Measurements from ENCODE around the gene ACOXL. TPM values are rescaled to one million over a fixed set of nuclear protein-coding genes. Genes with fewer than 3 reads are reported as not detected.
"Not testable (repeated sequence)": the region's sequence is repeated elsewhere in the genome, so short reads cannot be mapped to it uniquely, and the experiment has no call there.

Gene ACOXL
- total and polyA plus RNA-seq, 4 donors: 0.13 TPM; not detected in 3

GRCh38 chr2:110855841-110856240 is 123.5 kb downstream of the ACOXL start:
- H3K27me3 ChIP-seq (ENCODE audit: control insufficient read depth in 1 of 2, insufficient read depth in 2 of 2, low read length in 1 of 2); ATAC-seq (ENCODE audit: low FRiP score); H3K4me1 ChIP-seq (ENCODE audit: control insufficient read depth in 1 of 2, insufficient read depth in 2 of 2, low read length in 2 of 2); H3K9me3 ChIP-seq (ENCODE audit: control insufficient read depth, low read length); H3K27ac ChIP-seq (ENCODE audit: low read depth in 1 of 2, low read length in 2 of 2); H3K4me3 ChIP-seq (ENCODE audit: low read length in 2 of 2); intact Hi-C loops (cut with DNase I); DNase-seq; H3K36me3 ChIP-seq (ENCODE audit: control insufficient read depth in 1 of 2, insufficient read depth in 2 of 2, low read length in 1 of 2): not testable (repeated sequence)
- 93% methylated on average over 7 of the region's 7 CpGs for WGBS, 2 donors

DNA sequence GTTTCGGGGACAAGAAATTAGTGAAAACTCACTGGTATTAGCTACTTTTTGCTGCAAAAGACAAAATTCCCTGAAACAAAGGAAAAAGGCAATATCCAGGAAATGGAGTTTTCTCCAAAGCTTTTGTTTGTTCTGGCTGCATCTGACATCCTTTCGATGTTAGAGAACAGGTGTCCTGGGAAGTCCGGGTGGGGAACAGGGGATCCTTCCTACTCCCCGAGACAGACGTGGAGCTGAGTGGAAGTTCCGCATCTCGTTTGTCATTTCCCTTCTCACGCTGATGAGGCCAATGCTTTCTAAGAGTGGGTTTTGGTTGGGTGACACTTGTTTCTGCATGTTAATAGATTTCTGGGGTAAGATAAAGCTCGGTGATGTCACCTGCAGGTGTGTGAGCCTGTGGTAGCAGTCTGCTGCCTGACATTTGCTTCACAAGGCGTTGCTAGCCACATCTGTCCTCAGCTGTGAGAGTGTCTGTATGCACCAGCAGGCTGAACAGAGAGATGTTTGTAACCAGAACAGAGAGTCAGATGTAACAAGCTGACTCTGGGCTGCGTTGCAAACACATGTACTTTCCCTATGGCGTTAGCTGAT is 125.9 kb downstream of the ACOXL start:
- 56 to 60% methylated on average over 12 of the region's 12 CpGs for WGBS, 2 donors
- ATAC-seq (ENCODE audit: low FRiP score): no peak

DNA sequence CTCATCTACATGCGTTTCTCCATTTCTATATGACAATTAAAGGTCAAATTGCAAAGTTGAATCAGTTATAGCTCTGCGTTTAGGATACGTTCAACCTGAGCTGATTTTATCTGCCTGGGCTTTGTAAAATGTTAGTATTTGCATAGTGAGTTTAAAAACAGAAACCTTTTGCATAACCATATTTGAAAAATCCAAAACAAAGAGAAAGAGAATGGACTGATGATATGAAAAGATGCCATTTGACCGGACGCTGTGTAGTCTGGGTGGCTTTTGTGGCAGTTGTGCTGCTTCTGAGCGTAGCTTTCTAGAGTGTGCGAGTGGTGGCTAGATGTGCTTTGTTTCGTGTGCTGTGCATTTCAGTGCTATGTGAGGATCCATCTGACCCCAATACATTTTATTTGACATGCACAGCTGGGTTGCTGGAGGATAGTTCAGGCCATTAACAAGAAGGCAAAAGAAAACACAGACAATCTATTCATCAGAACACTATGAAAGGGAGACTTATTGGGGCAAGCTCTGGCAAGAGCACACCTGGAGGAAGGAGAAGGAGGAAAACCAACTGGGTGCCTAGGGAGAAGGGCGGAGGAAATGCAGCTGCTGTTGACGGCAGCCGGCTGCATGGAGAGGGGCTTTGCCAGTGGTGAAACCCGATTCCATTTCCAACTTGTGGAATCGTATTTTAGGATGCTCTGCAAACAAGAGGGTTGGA is 126.8 kb downstream of the ACOXL start:
- 57 to 58% methylated on average over 13 of the region's 13 CpGs for WGBS, 2 donors
- Histone ChIP-seq H3K27ac (ENCODE audit: low read depth in 1 of 2, low read length in 2 of 2) (no peak overlapping the region), H3K27me3 (ENCODE audit: control insufficient read depth in 1 of 2, insufficient read depth in 2 of 2, low read length in 1 of 2) (peaks cover 0 to 2% of the 10 kb centered on the region in 2 donors), H3K9me3 (ENCODE audit: control insufficient read depth, low read length) (no peaks in the 10 kb centered on the region), H3K36me3 (ENCODE audit: control insufficient read depth in 1 of 2, insufficient read depth in 2 of 2, low read length in 1 of 2) (no peaks in the 10 kb centered on the region), H3K4me3 (ENCODE audit: low read length in 2 of 2) (no peak overlapping the region), H3K4me1 (ENCODE audit: control insufficient read depth in 1 of 2, insufficient read depth in 2 of 2, low read length in 2 of 2) (no peaks in the 10 kb centered on the region)
- intact Hi-C loops (cut with DNase I): no loop called here
- ATAC-seq (ENCODE audit: low FRiP score): no peak
- no peak for DNase-seq

More for the DNA sequence above, 125.9 kb downstream of the ACOXL start:
- Histone ChIP-seq H3K27me3 (ENCODE audit: control insufficient read depth in 1 of 2, insufficient read depth in 2 of 2, low read length in 1 of 2) (peaks cover 0 to 2% of the 10 kb centered on the region in 2 donors), H3K9me3 (ENCODE audit: control insufficient read depth, low read length) (no peaks in the 10 kb centered on the region), H3K27ac (ENCODE audit: low read depth in 1 of 2, low read length in 2 of 2) (no peak overlapping the region), H3K36me3 (ENCODE audit: control insufficient read depth in 1 of 2, insufficient read depth in 2 of 2, low read length in 1 of 2) (no peaks in the 10 kb centered on the region), H3K4me3 (ENCODE audit: low read length in 2 of 2) (no peak overlapping the region), H3K4me1 (ENCODE audit: control insufficient read depth in 1 of 2, insufficient read depth in 2 of 2, low read length in 2 of 2) (no peaks in the 10 kb centered on the region)
- no peak for DNase-seq
- intact Hi-C loops (cut with DNase I): no loop called here

DNA sequence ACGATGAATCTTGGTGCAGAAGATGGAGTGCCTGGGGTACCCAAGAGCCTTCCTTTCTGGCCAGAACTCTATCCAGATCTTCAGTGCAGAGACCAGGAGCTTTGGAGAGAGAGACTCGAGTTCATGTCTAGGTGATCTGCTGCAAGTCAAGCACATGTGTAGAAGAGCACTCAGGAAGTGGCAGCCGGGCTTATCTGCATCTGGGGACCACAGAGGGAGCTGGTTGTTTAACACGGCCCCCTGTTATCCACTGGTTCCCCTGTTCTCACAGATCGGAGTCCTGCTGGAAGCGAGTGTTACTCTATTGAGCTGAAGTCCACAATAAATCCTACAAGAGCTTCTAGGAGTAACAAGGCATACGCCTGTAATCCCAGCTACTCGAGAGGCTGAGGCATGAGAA is 128.3 kb downstream of the ACOXL start:
- H3K9me3 ChIP-seq (ENCODE audit: control insufficient read depth, low read length): no peaks in the 10 kb centered on the region
- intact Hi-C loops (cut with DNase I): no loop called here
- 74 to 77% methylated on average over 8 of the region's 8 CpGs for WGBS, 2 donors
- no peak overlapping the region for H3K27ac ChIP-seq (ENCODE audit: low read depth in 1 of 2, low read length in 2 of 2)
- no peaks in the 10 kb centered on the region for H3K36me3 ChIP-seq (ENCODE audit: control insufficient read depth in 1 of 2, insufficient read depth in 2 of 2, low read length in 1 of 2)
- ATAC-seq (ENCODE audit: low FRiP score) (no peak), DNase-seq (no peak)
- peaks cover 0 to 2% of the 10 kb centered on the region in 2 donors for H3K27me3 ChIP-seq (ENCODE audit: control insufficient read depth in 1 of 2, insufficient read depth in 2 of 2, low read length in 1 of 2)
- H3K4me3 ChIP-seq (ENCODE audit: low read length in 2 of 2): no peak overlapping the region
- no peaks in the 10 kb centered on the region for H3K4me1 ChIP-seq (ENCODE audit: control insufficient read depth in 1 of 2, insufficient read depth in 2 of 2, low read length in 2 of 2)

- WGBS, 2 donors: 72 to 73% methylated on average over 17 of the region's 17 CpGs
- Histone ChIP-seq H3K4me3 (ENCODE audit: low read length in 2 of 2) (no peak overlapping the region), H3K36me3 (ENCODE audit: control insufficient read depth in 1 of 2, insufficient read depth in 2 of 2, low read length in 1 of 2) (no peaks in the 10 kb centered on the region), H3K27me3 (ENCODE audit: control insufficient read depth in 1 of 2, insufficient read depth in 2 of 2, low read length in 1 of 2) (peaks cover 0 to 2% of the 10 kb centered on the region in 2 donors), H3K9me3 (ENCODE audit: control insufficient read depth, low read length) (no peaks in the 10 kb centered on the region), H3K27ac (ENCODE audit: low read depth in 1 of 2, low read length in 2 of 2) (no peak overlapping the region), H3K4me1 (ENCODE audit: control insufficient read depth in 1 of 2, insufficient read depth in 2 of 2, low read length in 2 of 2) (no peaks in the 10 kb centered on the region)
- intact Hi-C loops (cut with DNase I): no loop called here
- no peak for ATAC-seq (ENCODE audit: low FRiP score)
- no peak for DNase-seq
Observed at GRCh38 chr2:110861616-110862260, 129.4 kb downstream of the ACOXL start.

DNA sequence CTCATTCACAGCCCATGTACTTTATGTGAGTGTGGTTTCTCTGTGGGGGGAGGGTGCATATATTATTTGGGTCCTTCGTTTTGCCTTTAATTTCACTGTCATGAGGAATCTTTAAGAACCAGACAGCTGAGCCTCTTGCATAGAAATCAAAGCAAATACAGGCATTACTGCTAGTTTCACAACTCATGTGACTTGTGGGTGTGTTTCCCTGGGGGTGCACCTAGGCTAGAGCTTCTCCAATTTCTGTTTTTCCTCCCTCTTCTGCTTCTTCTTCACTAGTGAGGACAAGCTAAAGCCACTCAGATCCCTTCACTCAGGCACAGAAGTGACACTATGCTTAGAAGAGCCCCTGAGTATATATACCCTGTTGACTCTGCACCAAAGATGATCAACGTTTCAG is 131.4 kb downstream of the ACOXL start:
- Histone ChIP-seq H3K4me1 (ENCODE audit: control insufficient read depth in 1 of 2, insufficient read depth in 2 of 2, low read length in 2 of 2) (no peaks in the 10 kb centered on the region), H3K27ac (ENCODE audit: low read depth in 1 of 2, low read length in 2 of 2) (no peak overlapping the region), H3K9me3 (ENCODE audit: control insufficient read depth, low read length) (no peaks in the 10 kb centered on the region), H3K36me3 (ENCODE audit: control insufficient read depth in 1 of 2, insufficient read depth in 2 of 2, low read length in 1 of 2) (no peaks in the 10 kb centered on the region), H3K4me3 (ENCODE audit: low read length in 2 of 2) (no peak overlapping the region), H3K27me3 (ENCODE audit: control insufficient read depth in 1 of 2, insufficient read depth in 2 of 2, low read length in 1 of 2) (peaks cover 0 to 2% of the 10 kb centered on the region in 2 donors)
- DNase-seq (no peak), ATAC-seq (ENCODE audit: low FRiP score) (no peak)
- intact Hi-C loops (cut with DNase I): no loop called here
- WGBS, 2 donors: 82 to 87% methylated on average over 2 of the region's 2 CpGs

GRCh38 chr2:110864176-110864575 is 131.8 kb downstream of the ACOXL start:
- intact Hi-C loops (cut with DNase I): no loop called here
- H3K36me3 ChIP-seq (ENCODE audit: control insufficient read depth in 1 of 2, insufficient read depth in 2 of 2, low read length in 1 of 2): no peaks in the 10 kb centered on the region

GRCh38 chr2:110864731-110865130 is 132.4 kb downstream of the ACOXL start:
- no peak for ATAC-seq (ENCODE audit: low FRiP score)
- no peak for DNase-seq
- H3K4me1 ChIP-seq (ENCODE audit: control insufficient read depth in 1 of 2, insufficient read depth in 2 of 2, low read length in 2 of 2): no peaks in the 10 kb centered on the region
- no peak overlapping the region for H3K4me3 ChIP-seq (ENCODE audit: low read length in 2 of 2)
- no peak overlapping the region for H3K27ac ChIP-seq (ENCODE audit: low read depth in 1 of 2, low read length in 2 of 2)
- 88 to 93% methylated on average over 5 of the region's 5 CpGs for WGBS, 2 donors
- no peaks in the 10 kb centered on the region for H3K9me3 ChIP-seq (ENCODE audit: control insufficient read depth, low read length)
- H3K27me3 ChIP-seq (ENCODE audit: control insufficient read depth in 1 of 2, insufficient read depth in 2 of 2, low read length in 1 of 2): peaks cover 0 to 2% of the 10 kb centered on the region in 2 donors
- H3K36me3 ChIP-seq (ENCODE audit: control insufficient read depth in 1 of 2, insufficient read depth in 2 of 2, low read length in 1 of 2): no peaks in the 10 kb centered on the region
- intact Hi-C loops (cut with DNase I): no loop called here

More at GRCh38 chr2:110864176-110864575, 131.8 kb downstream of the ACOXL start:
- ATAC-seq (ENCODE audit: low FRiP score) (no peak), DNase-seq (no peak)
- Histone ChIP-seq H3K27ac (ENCODE audit: low read depth in 1 of 2, low read length in 2 of 2) (no peak overlapping the region), H3K9me3 (ENCODE audit: control insufficient read depth, low read length) (no peaks in the 10 kb centered on the region), H3K4me3 (ENCODE audit: low read length in 2 of 2) (no peak overlapping the region), H3K4me1 (ENCODE audit: control insufficient read depth in 1 of 2, insufficient read depth in 2 of 2, low read length in 2 of 2) (no peaks in the 10 kb centered on the region), H3K27me3 (ENCODE audit: control insufficient read depth in 1 of 2, insufficient read depth in 2 of 2, low read length in 1 of 2) (peaks cover 0 to 2% of the 10 kb centered on the region in 2 donors)
- 87 to 91% methylated on average over 3 of the region's 3 CpGs for WGBS, 2 donors
